ENCODE measurements around the gene SP1.
A peak's percentile ranks its signal among the peaks of the same experiment; 100 is the strongest.
"Not testable (repeated sequence)": the region's sequence is repeated elsewhere in the genome, so short reads cannot be mapped to it uniquely, and the experiment has no call there.

Gene SP1

GRCh38 chr12:53358836-53359419 lies 21.0 kb upstream of the SP1 start:
- WGBS (ENCODE audit: insufficient coverage, insufficient read length), result no CpG with 5 or more reads among the region's 5 CpGs
- H3K4me3 ChIP-seq (ENCODE audit: low read length), result no peak overlapping the region
- H3K4me1 ChIP-seq (ENCODE audit: control insufficient read depth, insufficient read depth, low read length), result no peaks in the 10 kb centered on the region
- H3K27ac ChIP-seq (ENCODE audit: low read length), result no peak overlapping the region
- no peak for DNase-seq (ENCODE audit: low read depth, low spot score)
- no peaks in the 10 kb centered on the region for H3K36me3 ChIP-seq (ENCODE audit: control insufficient read depth, insufficient read depth, low read length)
- no peaks in the 10 kb centered on the region for H3K9me3 ChIP-seq (ENCODE audit: control insufficient read depth, insufficient read depth, low read length)
- no peaks in the 10 kb centered on the region for H3K27me3 ChIP-seq (ENCODE audit: control insufficient read depth, insufficient read depth, low read length)

GRCh38 chr12:53361638-53362037 lies 18.3 kb upstream of the SP1 start:
- not testable (repeated sequence) for H3K27ac ChIP-seq (ENCODE audit: low read length); H3K4me3 ChIP-seq (ENCODE audit: low read length); H3K9me3 ChIP-seq (ENCODE audit: control insufficient read depth, insufficient read depth, low read length); H3K4me1 ChIP-seq (ENCODE audit: control insufficient read depth, insufficient read depth, low read length); DNase-seq (ENCODE audit: low read depth, low spot score); H3K36me3 ChIP-seq (ENCODE audit: control insufficient read depth, insufficient read depth, low read length); H3K27me3 ChIP-seq (ENCODE audit: control insufficient read depth, insufficient read depth, low read length)
- WGBS (ENCODE audit: insufficient coverage, insufficient read length), result no CpG with 5 or more reads among the region's 10 CpGs

GRCh38 chr12:53365245-53365904 lies 14.6 kb upstream of the SP1 start:
- Histone ChIP-seq H3K9me3 (ENCODE audit: control insufficient read depth, insufficient read depth, low read length) (no peaks in the 10 kb centered on the region), H3K36me3 (ENCODE audit: control insufficient read depth, insufficient read depth, low read length) (no peaks in the 10 kb centered on the region), H3K4me3 (ENCODE audit: low read length) (no peak overlapping the region), H3K27me3 (ENCODE audit: control insufficient read depth, insufficient read depth, low read length) (no peaks in the 10 kb centered on the region), H3K4me1 (ENCODE audit: control insufficient read depth, insufficient read depth, low read length) (no peaks in the 10 kb centered on the region), H3K27ac (ENCODE audit: low read length) (no peak overlapping the region)
- no CpG with 5 or more reads among the region's 4 CpGs for WGBS (ENCODE audit: insufficient coverage, insufficient read length)
- DNase-seq (ENCODE audit: low read depth, low spot score), result no peak

GRCh38 chr12:53373554-53374133 lies 6.3 kb upstream of the SP1 start:
- not testable (repeated sequence) for DNase-seq (ENCODE audit: low read depth, low spot score); H3K27ac ChIP-seq (ENCODE audit: low read length)
- no CpG with 5 or more reads among the region's 6 CpGs for WGBS (ENCODE audit: insufficient coverage, insufficient read length)

GRCh38 chr12:53374277-53374676 lies 5.7 kb upstream of the SP1 start:
- not testable (repeated sequence) for H3K27me3 ChIP-seq (ENCODE audit: control insufficient read depth, insufficient read depth, low read length); H3K4me1 ChIP-seq (ENCODE audit: control insufficient read depth, insufficient read depth, low read length); DNase-seq (ENCODE audit: low read depth, low spot score); H3K4me3 ChIP-seq (ENCODE audit: low read length); H3K27ac ChIP-seq (ENCODE audit: low read length); H3K36me3 ChIP-seq (ENCODE audit: control insufficient read depth, insufficient read depth, low read length); H3K9me3 ChIP-seq (ENCODE audit: control insufficient read depth, insufficient read depth, low read length)
- WGBS (ENCODE audit: insufficient coverage, insufficient read length), result no CpG with 5 or more reads among the region's 14 CpGs

More at GRCh38 chr12:53373554-53374133, 6.3 kb upstream of the SP1 start:
- H3K4me3 ChIP-seq (ENCODE audit: low read length); H3K27me3 ChIP-seq (ENCODE audit: control insufficient read depth, insufficient read depth, low read length); H3K9me3 ChIP-seq (ENCODE audit: control insufficient read depth, insufficient read depth, low read length); H3K36me3 ChIP-seq (ENCODE audit: control insufficient read depth, insufficient read depth, low read length); H3K4me1 ChIP-seq (ENCODE audit: control insufficient read depth, insufficient read depth, low read length): not testable (repeated sequence)

GRCh38 chr12:53376747-53377146 lies 3.2 kb upstream of the SP1 start:
- no peaks in the 10 kb centered on the region for H3K36me3 ChIP-seq (ENCODE audit: control insufficient read depth, insufficient read depth, low read length)
- H3K27ac ChIP-seq (ENCODE audit: low read length), result no peak overlapping the region
- no peaks in the 10 kb centered on the region for H3K27me3 ChIP-seq (ENCODE audit: control insufficient read depth, insufficient read depth, low read length)
- H3K4me3 ChIP-seq (ENCODE audit: low read length), result no peak overlapping the region
- H3K4me1 ChIP-seq (ENCODE audit: control insufficient read depth, insufficient read depth, low read length), result peaks cover 2% of the 10 kb centered on the region; the same call in 1 of the 2 replicates
- no peak for DNase-seq (ENCODE audit: low read depth, low spot score)
- no peaks in the 10 kb centered on the region for H3K9me3 ChIP-seq (ENCODE audit: control insufficient read depth, insufficient read depth, low read length)
- WGBS (ENCODE audit: insufficient coverage, insufficient read length), result no CpG with 5 or more reads among the region's 2 CpGs

GRCh38 chr12:53378222-53378621 lies 1.8 kb upstream of the SP1 start:
- WGBS (ENCODE audit: insufficient coverage, insufficient read length), result no CpG with 5 or more reads among the region's 12 CpGs

GRCh38 chr12:53378724-53379388 lies 1.1 kb upstream of the SP1 start:
- DNase-seq (ENCODE audit: low read depth, low spot score), result no peak
- no CpG with 5 or more reads among the region's 23 CpGs for WGBS (ENCODE audit: insufficient coverage, insufficient read length)
- peaks cover 2% of the 10 kb centered on the region for H3K4me1 ChIP-seq (ENCODE audit: control insufficient read depth, insufficient read depth, low read length)
- peaks cover 16% of the 10 kb centered on the region; the same call in 1 of the 2 replicates for H3K36me3 ChIP-seq (ENCODE audit: control insufficient read depth, insufficient read depth, low read length)
- no peaks in the 10 kb centered on the region for H3K9me3 ChIP-seq (ENCODE audit: control insufficient read depth, insufficient read depth, low read length)
- H3K4me3 ChIP-seq (ENCODE audit: low read length), result peak overlapping the region; percentile 73; the same call in 1 of the 2 replicates
- H3K27me3 ChIP-seq (ENCODE audit: control insufficient read depth, insufficient read depth, low read length), result no peaks in the 10 kb centered on the region
- no peak overlapping the region for H3K27ac ChIP-seq (ENCODE audit: low read length)

More at GRCh38 chr12:53378222-53378621, 1.8 kb upstream of the SP1 start:
- no peaks in the 10 kb centered on the region for H3K9me3 ChIP-seq (ENCODE audit: control insufficient read depth, insufficient read depth, low read length)
- no peak for DNase-seq (ENCODE audit: low read depth, low spot score)
- peaks cover 13% of the 10 kb centered on the region; the same call in 1 of the 2 replicates for H3K36me3 ChIP-seq (ENCODE audit: control insufficient read depth, insufficient read depth, low read length)
- H3K4me3 ChIP-seq (ENCODE audit: low read length), result no peak overlapping the region
- H3K27me3 ChIP-seq (ENCODE audit: control insufficient read depth, insufficient read depth, low read length), result no peaks in the 10 kb centered on the region
- H3K27ac ChIP-seq (ENCODE audit: low read length), result no peak overlapping the region
- peaks cover 2% of the 10 kb centered on the region for H3K4me1 ChIP-seq (ENCODE audit: control insufficient read depth, insufficient read depth, low read length)

GRCh38 chr12:53379389-53380103 lies 430 bp upstream of the SP1 start:
- Histone ChIP-seq H3K4me1 (ENCODE audit: control insufficient read depth, insufficient read depth, low read length) (peaks cover 2% of the 10 kb centered on the region), H3K4me3 (ENCODE audit: low read length) (peak overlapping the region; percentile 73; the same call in 1 of the 2 replicates), H3K27ac (ENCODE audit: low read length) (no peak overlapping the region), H3K36me3 (ENCODE audit: control insufficient read depth, insufficient read depth, low read length) (peaks cover 16% of the 10 kb centered on the region; the same call in 1 of the 2 replicates), H3K27me3 (ENCODE audit: control insufficient read depth, insufficient read depth, low read length) (no peaks in the 10 kb centered on the region), H3K9me3 (ENCODE audit: control insufficient read depth, insufficient read depth, low read length) (no peaks in the 10 kb centered on the region)
- no CpG with 5 or more reads among the region's 29 CpGs for WGBS (ENCODE audit: insufficient coverage, insufficient read length)
- DNase-seq (ENCODE audit: low read depth, low spot score), result peak; percentile 100
